HG03457 (cell line): ENCODE measurements around the gene DLL1.

Experiments used
- ATAC-seq: cut with Tn5 transposase; IDR thresholded peaks from one replicate; pipeline ENCODE4 v1.9.1; 2021; ENCODE audit warnings: moderate number of reproducible peaks; ENCODE audit not compliant: unreplicated experiment

The DLL1 gene

DNA sequence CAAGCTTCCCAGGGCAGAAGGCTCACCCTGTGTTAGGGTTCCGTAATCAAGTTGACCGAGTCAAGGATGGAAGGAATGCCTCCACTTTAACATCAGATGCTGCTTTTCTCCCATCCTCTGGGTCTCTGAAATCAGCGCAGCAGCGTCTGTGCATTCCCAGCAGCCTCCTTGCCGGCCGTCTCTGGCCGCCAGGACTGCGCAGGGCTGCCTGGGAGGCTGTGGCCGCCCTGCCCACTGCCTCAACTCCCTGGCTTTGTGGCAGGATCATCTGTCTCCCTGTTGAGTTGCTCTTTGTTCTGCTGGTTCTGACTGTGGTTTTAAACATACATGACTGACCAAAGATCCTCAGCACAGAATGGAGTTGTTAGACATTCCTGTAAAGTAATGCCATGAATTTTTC is 56.5 kb downstream of the DLL1 start:
- ATAC-seq = no peak

DNA sequence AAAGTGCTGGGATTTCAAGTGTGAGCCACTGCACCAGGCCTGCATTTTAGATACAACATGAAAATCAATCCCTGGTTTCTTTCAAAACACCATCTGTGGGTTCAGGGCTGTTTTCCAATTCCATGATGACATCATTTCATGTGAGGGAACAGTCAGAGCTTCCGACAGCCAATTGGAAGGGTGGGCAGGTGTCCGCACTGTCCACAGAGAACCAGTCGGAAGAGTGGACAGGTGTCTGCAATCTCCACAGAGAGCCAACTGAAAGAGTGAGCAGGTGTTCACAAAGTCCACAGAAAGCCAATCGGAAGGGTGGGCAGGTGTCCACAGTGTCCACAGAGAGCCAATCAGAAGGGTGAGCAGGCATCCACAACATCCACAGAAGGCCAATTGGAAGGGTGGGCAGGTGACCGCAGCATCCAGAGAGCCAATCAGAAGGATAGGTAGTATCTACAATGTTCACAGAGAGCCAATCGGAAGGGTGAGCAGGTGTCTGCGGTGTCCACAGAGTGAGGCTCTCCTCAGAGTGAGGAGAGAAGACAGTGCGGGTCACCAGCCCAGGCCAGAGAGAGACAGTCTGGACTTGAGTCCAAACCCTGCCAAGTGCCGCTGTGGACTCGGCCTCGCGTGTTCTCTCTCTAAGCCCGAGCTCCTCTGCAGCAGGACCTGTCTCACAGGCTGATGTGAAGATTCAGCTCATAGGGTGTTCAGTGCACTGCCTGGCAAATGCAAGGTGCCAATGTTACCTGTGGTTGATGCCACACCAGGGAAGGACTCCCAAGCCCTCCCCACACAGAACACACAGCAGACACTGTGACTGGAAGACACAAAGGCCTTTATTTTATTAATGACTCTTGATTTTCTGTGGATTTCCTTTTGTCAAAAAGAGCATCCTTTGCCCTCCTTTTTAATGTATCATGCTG is 57.3 kb downstream of the DLL1 start:
- ATAC-seq = no peak
